HG03558 (cell line): ENCODE data around the gene SOCS6.
"Not testable (repeated sequence)": the region's sequence is repeated elsewhere in the genome, so short reads cannot be mapped to it uniquely, and the experiment has no call there.

Source experiments
- ATAC-seq: cut with Tn5 transposase; IDR thresholded peaks from one replicate; pipeline ENCODE4 v1.9.1; 2021; ENCODE audit warnings: moderate number of reproducible peaks; ENCODE audit not compliant: unreplicated experiment; ENCODE audit errors: extremely low read depth

SOCS6 gene

GRCh38 chr18:70288851-70289328 is at the start of gene SOCS6:
TSS of gene SOCS6 (plus strand) at chr18:70289045. CDS start at chr18:70324669, 35,624 bp downstream.
- ATAC-seq = peak; percentile 43

- no peak for ATAC-seq
Observed at GRCh38 chr18:70243131-70243929, 45.5 kb upstream of the SOCS6 start.

- ATAC-seq = no peak
Observed at GRCh38 chr18:70246061-70246466, 42.8 kb upstream of the SOCS6 start.

GRCh38 chr18:70249118-70249517 is 39.7 kb upstream of the SOCS6 start:
- ATAC-seq = no peak

GRCh38 chr18:70249861-70250260 is 39.0 kb upstream of the SOCS6 start:
- not testable (repeated sequence) for ATAC-seq

- no peak for ATAC-seq
Observed at GRCh38 chr18:70250781-70251180, 38.1 kb upstream of the SOCS6 start.

GRCh38 chr18:70256184-70256583 is 32.7 kb upstream of the SOCS6 start:
- no peak for ATAC-seq

- no peak for ATAC-seq
Observed at GRCh38 chr18:70256994-70257393, 31.9 kb upstream of the SOCS6 start.

GRCh38 chr18:70258243-70258642 is 30.6 kb upstream of the SOCS6 start:
- no peak for ATAC-seq

- no peak for ATAC-seq
Observed at GRCh38 chr18:70260683-70261082, 28.2 kb upstream of the SOCS6 start.

GRCh38 chr18:70261141-70261788 is 27.6 kb upstream of the SOCS6 start:
- ATAC-seq = no peak

- ATAC-seq = no peak
Observed at GRCh38 chr18:70263336-70263735, 25.5 kb upstream of the SOCS6 start.

- ATAC-seq = no peak
Observed at GRCh38 chr18:70271742-70272141, 17.1 kb upstream of the SOCS6 start.

- no peak for ATAC-seq
Observed at GRCh38 chr18:70273021-70273420, 15.8 kb upstream of the SOCS6 start.

- no peak for ATAC-seq
Observed at GRCh38 chr18:70276416-70277191, 12.2 kb upstream of the SOCS6 start.

- no peak for ATAC-seq
Observed at GRCh38 chr18:70279470-70279869, 9.4 kb upstream of the SOCS6 start.

GRCh38 chr18:70280007-70280925 is 8.6 kb upstream of the SOCS6 start:
- ATAC-seq = no peak

- no peak for ATAC-seq
Observed at GRCh38 chr18:70284976-70285620, 3.7 kb upstream of the SOCS6 start.

- no peak for ATAC-seq
Observed at GRCh38 chr18:70287731-70288130, 1.1 kb upstream of the SOCS6 start.
